Fibroblast of skin of left biceps (primary cell): Measurements from ENCODE around the gene GRM3.
"Not testable (repeated sequence)": the region's sequence is repeated elsewhere in the genome, so short reads cannot be mapped to it uniquely, and the experiment has no call there.

Experiments used
- DNase-seq, 2 experiments: peaks; one replicate each; pipeline ENCODE4 v3.0.0-alpha.2; 2013; ENCODE audit warnings: low read depth in 2 of 2

Gene GRM3

GRCh38 chr7:86643561-86644281 is at the start of gene GRM3:
Gene GRM3 (plus strand): TSS chr7:86643909. CDS start chr7:86765146, 121,237 bp downstream.
- no peak for DNase-seq

GRCh38 chr7:86598311-86598710 is 45.4 kb upstream of the GRM3 start:
- DNase-seq: no peak

GRCh38 chr7:86598721-86599120 is 45.0 kb upstream of the GRM3 start:
- no peak for DNase-seq

GRCh38 chr7:86600506-86601290 is 43.0 kb upstream of the GRM3 start:
- DNase-seq: no peak

GRCh38 chr7:86615711-86616110 is 28.0 kb upstream of the GRM3 start:
- not testable (repeated sequence) for DNase-seq

GRCh38 chr7:86644282-86645224 is 844 bp downstream of the GRM3 start:
- DNase-seq: no peak

GRCh38 chr7:86645225-86645608 is 1.5 kb downstream of the GRM3 start:
- no peak for DNase-seq

GRCh38 chr7:86645676-86646276 is 2.1 kb downstream of the GRM3 start:
- DNase-seq: no peak

- DNase-seq: no peak
These were observed 3.8 kb downstream of the GRM3 start for GRCh38 chr7:86647385-86648094.

- no peak for DNase-seq
These were observed 4.5 kb downstream of the GRM3 start for GRCh38 chr7:86648169-86648568.

GRCh38 chr7:86653919-86654659 is 10.4 kb downstream of the GRM3 start:
- DNase-seq: no peak

- DNase-seq: no peak
These were observed 14.2 kb downstream of the GRM3 start for GRCh38 chr7:86657948-86658347.

- DNase-seq: no peak
These were observed 17.3 kb downstream of the GRM3 start for GRCh38 chr7:86660950-86661462.

- no peak for DNase-seq
These were observed 20.8 kb downstream of the GRM3 start for GRCh38 chr7:86664486-86664885.

- DNase-seq: no peak
These were observed 21.3 kb downstream of the GRM3 start for GRCh38 chr7:86664991-86665390.

GRCh38 chr7:86665669-86666068 is 22.0 kb downstream of the GRM3 start:
- DNase-seq: no peak

- no peak for DNase-seq
These were observed 24.0 kb downstream of the GRM3 start for GRCh38 chr7:86667732-86668131.

GRCh38 chr7:86668315-86668714 is 24.6 kb downstream of the GRM3 start:
- DNase-seq: no peak

- DNase-seq: no peak
These were observed 44.1 kb downstream of the GRM3 start for GRCh38 chr7:86687831-86688230.

- no peak for DNase-seq
These were observed 45.7 kb downstream of the GRM3 start for GRCh38 chr7:86689363-86689762.
